Measurements from ENCODE around the gene FLYWCH1.

The FLYWCH1 gene

GRCh38 chr16:2979669-2980226 is 68.0 kb downstream of the FLYWCH1 start:
- no peak for DNase-seq (ENCODE audit: low read depth in 2 of 2)
- H3K4me3 ChIP-seq (replicated peaks in 1 of 2; ENCODE audit: low read depth in 2 of 2, low read length in 2 of 2): peak overlapping the region; percentile 54 to 71
- TF ChIP-seq CTCF (IDR thresholded peaks at IDR 0.05; ENCODE audit: low read depth, low read length): no peak

- DNase-seq (ENCODE audit: low read depth in 2 of 2): peak; percentile 82 to 89
- TF ChIP-seq CTCF (IDR thresholded peaks at IDR 0.05; ENCODE audit: low read depth, low read length): no peak
- peak within 1 kb of the TSS; percentile 66 to 71 for H3K4me3 ChIP-seq (replicated peaks in 1 of 2; ENCODE audit: low read depth in 2 of 2, low read length in 2 of 2)
These were observed 68.8 kb downstream of the FLYWCH1 start, which contains the start of gene PKMYT1 for GRCh38 chr16:2980227-2981176. PKMYT1 (minus strand) TSS chr16:2980446; CDS start chr16:2979657, 789 bp downstream.

- H3K4me3 ChIP-seq (replicated peaks in 1 of 2; ENCODE audit: low read depth in 2 of 2, low read length in 2 of 2): peak overlapping the region in 1 of 2 donors; percentile 71
- no peak for TF ChIP-seq CTCF (IDR thresholded peaks at IDR 0.05; ENCODE audit: low read depth, low read length)
- peak in 1 of 2 donors; percentile 23 for DNase-seq (ENCODE audit: low read depth in 2 of 2)
These were observed 69.6 kb downstream of the FLYWCH1 start for GRCh38 chr16:2981177-2981898.

DNA sequence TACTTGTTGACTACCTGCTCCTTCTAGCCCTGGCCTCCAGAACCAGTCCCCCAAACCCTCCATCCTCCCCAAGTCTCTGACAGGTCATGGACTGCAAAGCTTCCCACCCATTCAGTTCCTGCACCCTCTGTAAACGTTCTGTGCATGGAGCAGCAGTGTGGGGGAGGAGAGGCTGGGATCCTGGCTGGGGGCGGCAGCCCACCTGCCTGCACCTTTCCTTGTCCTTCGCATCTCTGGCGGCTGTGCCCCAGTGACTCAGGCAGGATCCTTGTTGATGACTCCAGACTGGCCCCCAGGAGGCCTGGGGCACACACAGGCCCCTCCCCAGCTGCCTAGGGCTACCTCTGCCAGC is 70.1 kb downstream of the FLYWCH1 start:
- no peak for TF ChIP-seq CTCF (IDR thresholded peaks at IDR 0.05; ENCODE audit: low read depth, low read length)
- DNase-seq (ENCODE audit: low read depth in 2 of 2): no peak
- H3K4me3 ChIP-seq (replicated peaks in 1 of 2; ENCODE audit: low read depth in 2 of 2, low read length in 2 of 2): no peak overlapping the region

DNA sequence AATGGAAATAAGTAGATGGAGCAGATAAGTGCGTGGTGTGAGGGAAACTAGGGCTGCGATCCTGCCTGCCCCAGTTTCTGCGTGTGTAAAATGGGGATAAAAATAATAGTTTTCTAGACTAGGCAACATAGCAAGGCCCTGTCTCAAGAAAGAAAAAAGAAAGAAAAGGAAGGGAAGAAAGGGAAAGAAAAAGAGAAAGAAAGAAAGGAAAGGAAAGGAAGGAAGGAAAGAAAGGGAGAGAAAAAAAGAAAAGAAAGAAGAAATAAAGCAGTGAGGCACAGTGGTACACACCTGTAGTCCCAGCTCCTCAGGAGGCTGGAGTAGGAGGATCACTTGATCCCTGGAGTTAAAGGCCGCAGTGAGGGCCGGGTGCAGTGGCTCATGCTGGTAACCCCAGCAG is 70.7 kb downstream of the FLYWCH1 start:
- no peak overlapping the region for H3K4me3 ChIP-seq (replicated peaks in 1 of 2; ENCODE audit: low read depth in 2 of 2, low read length in 2 of 2)
- no peak for DNase-seq (ENCODE audit: low read depth in 2 of 2)
- no peak for TF ChIP-seq CTCF (IDR thresholded peaks at IDR 0.05; ENCODE audit: low read depth, low read length)

DNA sequence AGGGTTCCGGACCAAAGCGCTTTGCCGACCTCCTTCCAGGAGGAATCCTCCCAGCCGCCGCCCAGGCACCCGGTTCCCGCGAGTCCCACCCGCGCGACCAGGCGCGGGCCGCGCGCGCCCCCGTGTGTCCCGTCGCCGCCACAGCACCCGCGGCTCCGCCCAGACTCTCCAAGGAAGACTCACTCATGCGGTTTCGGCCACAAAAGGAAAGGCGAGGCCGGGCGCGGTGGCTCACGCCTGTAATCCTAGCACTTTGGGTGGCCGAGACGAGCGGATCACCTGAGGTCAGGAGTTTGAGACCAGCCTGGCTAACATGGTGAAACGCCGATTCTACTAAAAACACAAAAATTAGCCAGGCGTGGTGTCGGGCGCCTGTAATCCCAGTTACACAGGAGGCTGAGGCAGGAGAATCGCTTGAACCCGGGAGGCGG is 72.0 kb downstream of the FLYWCH1 start:
- H3K4me3 ChIP-seq (replicated peaks in 1 of 2; ENCODE audit: low read depth in 2 of 2, low read length in 2 of 2): peak overlapping the region; percentile 13 to 33
- peak; percentile 74 to 82 for DNase-seq (ENCODE audit: low read depth in 2 of 2)
- TF ChIP-seq CTCF (IDR thresholded peaks at IDR 0.05; ENCODE audit: low read depth, low read length): peak; percentile 44
